Bronchial smooth muscle cell (primary cell): ENCODE data around the gene UBXN6. TPM values are rescaled to one million over a fixed set of nuclear protein-coding genes. Genes with fewer than 3 reads are reported as not detected.

Source experiments
- total RNA-seq: library from RNA; depleted of rRNA; stranded (reverse); fragments of >200 nt; gene quantifications from 2 replicates; pipeline ENCODE4 v1.2.1, GENCODE V29; 2014

The UBXN6 gene
- total RNA-seq, result 138 and 176 TPM in 2 replicates

DNA sequence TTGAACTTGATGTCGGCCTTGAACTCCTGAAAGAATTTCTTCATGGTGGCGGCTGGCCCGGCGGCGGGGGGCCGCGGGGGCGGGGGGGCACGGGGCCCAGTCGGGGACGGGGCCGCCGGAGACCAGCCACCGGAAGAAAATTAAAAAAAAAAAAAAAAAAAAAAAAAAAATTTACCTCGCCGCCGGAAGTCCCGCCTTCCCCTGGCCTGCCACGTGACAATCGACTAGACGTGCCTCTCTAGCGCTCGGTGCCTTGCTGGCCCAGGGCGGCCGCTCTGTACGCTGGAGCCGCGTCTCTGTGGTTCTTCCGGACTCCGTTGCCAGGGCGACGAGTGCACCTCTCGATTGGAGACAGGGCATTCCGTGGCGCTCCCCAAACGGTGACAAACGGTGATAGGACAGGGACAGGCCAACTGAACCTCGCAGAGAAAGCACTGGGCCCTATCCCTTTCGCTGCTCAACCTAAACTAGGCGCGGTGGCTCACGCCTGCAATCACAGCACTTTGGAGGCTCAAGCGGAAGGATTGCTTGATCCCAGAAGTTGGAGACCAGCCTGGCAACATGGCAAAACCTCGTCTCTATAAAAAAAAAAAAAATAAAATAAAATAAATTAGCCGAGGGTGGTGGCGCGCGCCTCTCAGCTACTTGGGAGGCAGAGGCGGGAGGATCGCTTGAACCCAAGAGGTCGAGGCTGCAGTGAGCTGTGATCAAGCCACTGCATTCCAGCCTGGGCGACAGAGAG is at the start of gene UBXN6:
UBXN6 (minus strand) TSS at position 141 of the 742 bp plus-strand sequence; CDS start at position 44, 97 bp downstream.

DNA sequence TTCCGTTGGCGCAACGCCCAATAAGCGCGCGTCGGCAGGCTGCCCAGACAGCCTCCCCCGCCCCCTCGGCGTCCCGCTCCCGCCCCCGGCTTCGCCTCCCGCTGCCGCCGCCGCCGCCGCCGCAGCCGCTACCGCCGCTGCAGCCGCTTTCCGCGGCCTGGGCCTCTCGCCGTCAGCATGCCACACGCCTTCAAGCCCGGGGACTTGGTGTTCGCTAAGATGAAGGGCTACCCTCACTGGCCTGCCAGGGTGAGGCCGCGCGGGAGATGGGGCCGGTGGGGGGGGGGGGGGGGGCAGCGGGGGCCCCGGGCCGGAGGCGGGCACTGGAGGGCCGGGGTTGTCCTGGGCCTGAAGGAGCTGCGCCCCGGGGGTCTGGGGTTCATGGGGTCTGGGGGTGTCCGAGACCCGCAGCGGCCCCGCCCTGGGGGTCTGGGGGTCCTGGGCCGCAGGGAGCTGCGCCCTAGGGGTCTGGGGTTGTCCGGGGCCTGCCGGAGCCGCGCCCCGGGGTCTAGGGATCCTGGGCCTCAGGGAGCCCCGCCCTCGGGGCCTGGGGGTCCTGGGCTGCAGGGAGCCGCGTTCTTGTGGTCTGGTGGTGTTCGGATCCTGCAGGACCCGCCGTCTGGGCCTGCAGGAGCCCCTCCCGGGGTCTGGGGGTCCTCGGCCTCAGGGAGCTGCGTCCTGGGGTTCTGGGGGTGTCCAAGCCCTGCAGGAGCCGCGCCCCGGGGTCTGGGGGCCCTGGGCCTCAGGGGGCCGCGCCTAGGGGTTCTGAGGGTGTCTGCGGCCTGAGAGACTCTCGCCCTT is 14.8 kb upstream of the UBXN6 start, which contains the start of gene HDGFL2:
HDGFL2 (plus strand) TSS at position 124 of the 801 bp plus-strand sequence; CDS start at position 178, 54 bp downstream.

GRCh38 chr19:4402171-4403004 is 55.2 kb downstream of the UBXN6 start, which contains the start of gene CHAF1A:
Gene CHAF1A, plus strand, starts transcription at chr19:4402640. Its CDS starts 123 bp downstream, at chr19:4402763.

DNA sequence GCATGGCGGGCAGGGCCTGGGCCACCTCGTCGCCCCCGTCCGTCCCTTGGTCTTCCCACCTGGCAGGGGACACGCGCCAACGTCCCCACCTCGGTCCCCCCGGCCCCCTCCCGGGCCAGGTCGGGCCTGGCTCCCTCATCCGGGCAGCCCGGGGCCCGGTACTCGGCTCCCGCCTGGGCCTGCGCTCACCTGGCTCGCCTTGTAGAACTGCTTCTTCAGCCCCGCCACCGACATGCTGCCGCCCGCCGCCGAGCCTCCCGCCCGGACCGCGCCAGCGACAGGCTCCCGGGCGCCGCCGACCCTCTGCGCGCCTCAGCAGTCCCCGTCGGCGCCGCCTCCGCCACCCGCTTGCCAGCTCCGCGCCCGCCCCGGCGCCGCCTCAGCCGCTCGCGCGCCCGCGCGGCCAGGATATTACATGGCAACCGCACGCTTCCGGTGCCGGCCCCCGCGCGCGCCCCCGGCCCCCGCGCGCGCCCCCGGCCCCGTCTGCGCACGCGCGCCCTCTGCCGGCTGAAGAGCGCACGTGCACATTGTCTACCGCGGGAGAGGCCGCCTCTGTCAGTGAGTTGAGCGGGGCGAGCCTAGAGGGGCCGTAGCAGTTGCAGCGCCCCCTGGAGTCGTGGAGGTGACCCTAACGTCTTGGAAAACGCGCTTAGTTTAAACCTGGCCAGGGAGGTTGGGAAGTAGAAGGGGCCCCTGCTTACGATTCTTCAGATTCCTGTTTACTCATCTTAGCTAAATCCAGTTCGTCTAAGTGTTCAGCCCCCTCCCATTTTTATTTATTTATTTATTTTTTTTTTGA is 57.3 kb downstream of the UBXN6 start, which contains the start of gene SH3GL1:
SH3GL1 (minus strand) TSS at position 413 of the 802 bp plus-strand sequence; CDS start at position 234, 179 bp downstream.

Other genes starting within 250 kb of the UBXN6 start
- gene EBI3, start 228.3 kb downstream of the UBXN6 start, total RNA-seq, result 0.16 TPM in 1 of 2 replicates, not detected in the other
- gene YJU2, start 210.7 kb downstream of the UBXN6 start, total RNA-seq, result 12.9 and 16.4 TPM in 2 replicates
- gene SHD, start 178.5 kb downstream of the UBXN6 start, total RNA-seq, result not detected in 2 replicates
- not detected in 2 replicates for gene TMIGD2, start 155.4 kb downstream of the UBXN6 start, total RNA-seq
- 11.3 and 14.9 TPM in 2 replicates for gene FSD1, start 153.2 kb downstream of the UBXN6 start, total RNA-seq
- gene STAP2, start 119.0 kb downstream of the UBXN6 start, total RNA-seq, result 6.6 and 6.7 TPM in 2 replicates
- gene MPND, start 114.2 kb downstream of the UBXN6 start, total RNA-seq, result 8.2 and 8.8 TPM in 2 replicates
- 25.2 and 31.7 TPM in 2 replicates for gene SH3GL1, start 57.2 kb downstream of the UBXN6 start, total RNA-seq
- gene CHAF1A, start 55.2 kb downstream of the UBXN6 start, total RNA-seq, result 3.7 and 6.0 TPM in 2 replicates
- 59.6 and 82.7 TPM in 2 replicates for gene HDGFL2, start 14.5 kb upstream of the UBXN6 start, total RNA-seq
- gene PLIN4, start 60.7 kb upstream of the UBXN6 start, total RNA-seq, result 0.43 and 2.5 TPM in 2 replicates
- gene PLIN5, start 77.4 kb upstream of the UBXN6 start, total RNA-seq, result not detected in 2 replicates
- gene LRG1, start 82.2 kb upstream of the UBXN6 start, total RNA-seq, result not detected in 2 replicates
- 0.09 and 0.32 TPM in 2 replicates for gene SEMA6B, start 101.9 kb upstream of the UBXN6 start, total RNA-seq
- gene TNFAIP8L1, start 181.7 kb upstream of the UBXN6 start, total RNA-seq, result 1.2 and 1.4 TPM in 2 replicates
- 182 and 263 TPM in 2 replicates for gene MYDGF, start 212.5 kb upstream of the UBXN6 start, total RNA-seq